H1 (cell line): ENCODE measurements around the gene RASGRP3. TPM values are rescaled to one million over a fixed set of nuclear protein-coding genes. Genes with fewer than 3 reads are reported as not detected.

Experiments
- CTCF ChIA-PET: fragments of 300-600 bp; sonication (Branson Sonifier 250); formaldehyde crosslinking; loops from one replicate; lab custom pipeline; 2021; ENCODE audit not compliant: partially characterized antibody; lab: Charles Lee
- POLR2A ChIA-PET: fragments of 300-600 bp; sonication (Branson Sonifier 250); formaldehyde crosslinking; loops from one replicate; lab custom pipeline; 2021; ENCODE audit warnings: inconsistent platforms; ENCODE audit not compliant: partially characterized antibody; lab: Charles Lee
- DNase-seq, 2 experiments: peaks; one replicate each; pipeline versions ENCODE4 v3.0.0 to v3.0.0-alpha.2; 2010 to 2022; ENCODE audit warnings: low spot score in 2 of 2, low read depth in 1 of 2, mixed read lengths in 1 of 2
- FAIRE-seq: peaks from 2 replicates; lab custom pipeline; 2011; peaks lifted over from hg19 to GRCh38; lab: Jason Lieb, UNC
- H2AFZ ChIP-seq: 2 replicates; pipeline ENCODE4 v1.8.1; 2012; ENCODE audit warnings: low read length, inconsistent platforms
- H2AK5ac ChIP-seq: 2 replicates; pipeline ENCODE4 v1.6.1; 2013; ENCODE audit warnings: low read depth, low read length
- H2BK120ac ChIP-seq: replicated peaks from 2 replicates; pipeline ENCODE3; 2013; ENCODE audit warnings: low read depth, low read length, inconsistent platforms
- H2BK12ac ChIP-seq: 2 replicates; pipeline ENCODE4 v1.6.1; 2013; ENCODE audit warnings: low read depth, low read length
- H2BK15ac ChIP-seq: 2 replicates; pipeline ENCODE4 v1.6.1; 2013; ENCODE audit warnings: low read length
- H2BK20ac ChIP-seq: 2 replicates; pipeline ENCODE4 v1.6.1; 2013; ENCODE audit warnings: low read length
- H2BK5ac ChIP-seq: 2 replicates; pipeline ENCODE4 v1.6.1; 2013; ENCODE audit warnings: low read depth, low read length
- H3K14ac ChIP-seq: 2 replicates; pipeline ENCODE4 v1.6.1; 2013; ENCODE audit warnings: inconsistent platforms; ENCODE audit not compliant: insufficient read length
- H3K18ac ChIP-seq: 2 replicates; pipeline ENCODE4 v1.6.1; 2013; ENCODE audit warnings: low read length; ENCODE audit errors: extremely low read depth
- H3K23ac ChIP-seq: 2 replicates; pipeline ENCODE4 v1.6.1; 2013; ENCODE audit warnings: inconsistent platforms; ENCODE audit not compliant: insufficient read length
- H3K23me2 ChIP-seq: 2 replicates; pipeline ENCODE4 v1.6.1; 2013; ENCODE audit warnings: low read depth, low read length
- H3K27ac ChIP-seq: 2 replicates; pipeline ENCODE4 v1.6.1; 2011; ENCODE audit warnings: low read depth, low read length, inconsistent platforms
- H3K27me3 ChIP-seq, 4 experiments: replicated peaks in 1 of 4; 1 replicate in 1 of 4; 2 replicates in 3 of 4; pipeline versions ENCODE4 v1.6.1 to v1.8.1; 2011 to 2013; ENCODE audit warnings: low read length in 3 of 4, mild to moderate bottlenecking in 3 of 4, inconsistent platforms in 2 of 4, mixed read lengths in 2 of 4, moderate library complexity in 1 of 4; ENCODE audit not compliant: control insufficient read depth in 3 of 4, insufficient read depth in 3 of 4; ENCODE audit errors: extremely low read depth in 1 of 4
- H3K36me3 ChIP-seq, 4 experiments: 2 replicates each; pipeline versions ENCODE4 v1.6.1 to v1.8.1; 2011 to 2013; ENCODE audit warnings: mild to moderate bottlenecking in 4 of 4, low read length in 3 of 4, moderate library complexity in 2 of 4, control low read depth in 1 of 4, inconsistent platforms in 1 of 4; ENCODE audit not compliant: insufficient read depth in 4 of 4, control insufficient read depth in 2 of 4
- H3K4ac ChIP-seq: replicated peaks from 2 replicates; pipeline ENCODE3; 2013; ENCODE audit warnings: low read length, low read depth, mixed read lengths, inconsistent platforms; ENCODE audit not compliant: insufficient read length
- H3K4me1 ChIP-seq, 4 experiments: replicated peaks in 1 of 4; 1 replicate in 1 of 4; 2 replicates in 3 of 4; pipeline versions ENCODE4 v1.6.1 to v1.8.1; 2011 to 2013; ENCODE audit warnings: low read length in 3 of 4, inconsistent platforms in 2 of 4, mixed read lengths in 1 of 4; ENCODE audit not compliant: insufficient read depth in 4 of 4, control insufficient read depth in 3 of 4
- H3K4me2 ChIP-seq, 2 experiments: 2 replicates each; pipeline versions ENCODE4 v1.6.1 to v1.8.1; 2011 to 2013; ENCODE audit warnings: low read depth in 2 of 2, low read length in 2 of 2, control low read depth in 1 of 2, inconsistent platforms in 1 of 2, mild to moderate bottlenecking in 1 of 2; ENCODE audit not compliant: insufficient read depth in 1 of 2
- H3K4me3 ChIP-seq, 4 experiments: fragments of 200-600, 300-600 bp in 1 of 4; sonication (generic), shearing (Covaris generic), sonication (Bioruptor Twin) in 1 of 4; 2 replicates each; pipeline versions ENCODE4 v1.5.1 to v1.8.1; 2011 to 2016; ENCODE audit warnings: low read length in 4 of 4, low read depth in 3 of 4, control low read depth in 2 of 4, inconsistent platforms in 2 of 4, mild to moderate bottlenecking in 2 of 4, mixed read lengths in 1 of 4, moderate library complexity in 1 of 4; ENCODE audit not compliant: insufficient read depth in 2 of 4; ENCODE audit errors: extremely low read depth in 1 of 4
- H3K56ac ChIP-seq: replicated peaks from 2 replicates; pipeline ENCODE3; 2013; ENCODE audit warnings: low read depth, mild to moderate bottlenecking, mixed read lengths, low read length, inconsistent platforms; ENCODE audit not compliant: insufficient read length
- H3K79me1 ChIP-seq: 2 replicates; pipeline ENCODE4 v1.6.1; 2013; ENCODE audit warnings: low read depth, low read length, control low read depth
- H3K79me2 ChIP-seq, 2 experiments: 2 replicates each; pipeline versions ENCODE4 v1.6.1 to v1.8.1; 2012 to 2013; ENCODE audit warnings: low read length in 2 of 2, mild to moderate bottlenecking in 2 of 2, inconsistent platforms in 1 of 2; ENCODE audit not compliant: insufficient read depth in 2 of 2, control insufficient read depth in 1 of 2
- H3K9ac ChIP-seq, 4 experiments: replicated peaks in 1 of 4; 1 replicate in 1 of 4; 2 replicates in 3 of 4; pipeline versions ENCODE4 v1.6.1 to v1.8.1; 2011 to 2013; ENCODE audit warnings: low read depth in 3 of 4, low read length in 3 of 4, control low read depth in 2 of 4, mild to moderate bottlenecking in 2 of 4, moderate library complexity in 2 of 4, inconsistent platforms in 1 of 4; ENCODE audit errors: extremely low read depth in 1 of 4
- H3K9me3 ChIP-seq, 2 experiments: 2 replicates each; pipeline versions ENCODE4 v1.6.1 to v1.8.1; 2012 to 2013; ENCODE audit warnings: mild to moderate bottlenecking in 2 of 2, moderate library complexity in 2 of 2, control low read depth in 1 of 2, inconsistent platforms in 1 of 2, low read depth in 1 of 2, low read length in 1 of 2, mixed read lengths in 1 of 2; ENCODE audit not compliant: insufficient read depth in 2 of 2
- H4K20me1 ChIP-seq, 2 experiments: replicated peaks in 1 of 2; 2 replicates each; pipeline versions ENCODE3 to v1.8.1; 2011 to 2013; ENCODE audit warnings: inconsistent platforms in 2 of 2, low read length in 2 of 2, mild to moderate bottlenecking in 1 of 2; ENCODE audit not compliant: insufficient read depth in 2 of 2, control insufficient read depth in 1 of 2
- H4K5ac ChIP-seq: 2 replicates; pipeline ENCODE4 v1.6.1; 2013; ENCODE audit warnings: low read length, low read depth, mixed read lengths, inconsistent platforms; ENCODE audit not compliant: insufficient read length
- H4K8ac ChIP-seq: 2 replicates; pipeline ENCODE4 v1.8.0; 2013; ENCODE audit warnings: mild to moderate bottlenecking, moderate library complexity, low read length, inconsistent platforms; ENCODE audit not compliant: insufficient read depth; ENCODE audit errors: extremely low read depth
- H4K91ac ChIP-seq: replicated peaks from 2 replicates; pipeline ENCODE3; 2013; ENCODE audit warnings: low read length, mixed read lengths, inconsistent platforms; ENCODE audit not compliant: insufficient read length
- BRCA1 ChIP-seq: IDR thresholded peaks from 2 replicates; pipeline ENCODE4 v1.6.1; 2012; ENCODE audit warnings: low read depth, low read length, improper control_type of control experiment
- CTBP2 ChIP-seq: IDR thresholded peaks from 2 replicates; pipeline ENCODE4 v1.7.0; 2011; ENCODE audit warnings: borderline replicate concordance, mild to moderate bottlenecking, moderate library complexity, mixed read lengths, low read length; ENCODE audit not compliant: insufficient read depth, insufficient read length
- CTCF ChIP-seq, 3 experiments: IDR thresholded peaks; 1 replicate in 2 of 3; 2 replicates in 1 of 3; pipeline versions ENCODE4 v1.5.1 to v1.6.1; 2011; ENCODE audit warnings: low read length in 3 of 3, mild to moderate bottlenecking in 3 of 3, inconsistent platforms in 2 of 3, low read depth in 1 of 3, moderate library complexity in 1 of 3; ENCODE audit not compliant: insufficient read depth in 1 of 3; ENCODE audit errors: control extremely low read depth in 1 of 3
- JUN ChIP-seq: IDR thresholded peaks from 2 replicates; pipeline ENCODE4 v1.6.1; 2011; ENCODE audit warnings: low read depth, mild to moderate bottlenecking, improper control_type of control experiment, low read length
- KDM5A ChIP-seq: fragments of 200-600 bp; IDR thresholded peaks from 2 replicates; pipeline ENCODE4 v1.7.1; 2012; ENCODE audit warnings: mild to moderate bottlenecking, low read length, inconsistent platforms, mixed read lengths
- NANOG ChIP-seq: IDR thresholded peaks from 2 replicates; pipeline ENCODE4 v1.6.1; 2011; ENCODE audit warnings: low read length, low read depth, mild to moderate bottlenecking, inconsistent platforms; ENCODE audit not compliant: insufficient read depth, poor library complexity, severe bottlenecking
- POLR2AphosphoS5 ChIP-seq: IDR thresholded peaks from 2 replicates; pipeline ENCODE4 v1.6.1; 2011; ENCODE audit warnings: low read depth, low read length
- RXRA ChIP-seq: IDR thresholded peaks from 2 replicates; pipeline ENCODE4 v1.6.1; 2011; ENCODE audit warnings: low read depth, mild to moderate bottlenecking, low read length, moderate library complexity; ENCODE audit not compliant: insufficient read depth
- SIRT6 ChIP-seq: IDR thresholded peaks from one replicate; pipeline ENCODE4 v1.7.1; 2012; ENCODE audit warnings: low read length, inconsistent platforms
- SRF ChIP-seq: IDR thresholded peaks from 2 replicates; pipeline ENCODE4 v1.6.1; 2011; ENCODE audit warnings: mild to moderate bottlenecking, low read depth, low read length, moderate library complexity
- YY1 ChIP-seq: IDR thresholded peaks from 2 replicates; pipeline ENCODE4 v1.6.1; 2011; ENCODE audit warnings: low read depth, mild to moderate bottlenecking, low read length
- WGBS, 2 experiments: shearing (Covaris generic) in 1 of 2; methylation state at CpG; one replicate each; pipeline versions ENCODE4 v1.1.6 to v1.1.7; 2013 to 2015; ENCODE audit warnings: low lambda C conversion rate in 2 of 2, mixed read lengths in 2 of 2, inconsistent platforms in 1 of 2, low coverage in 1 of 2, missing lambda C conversion rate in 1 of 2; ENCODE audit not compliant: insufficient replicate concordance in 2 of 2, insufficient coverage in 1 of 2, insufficient read length in 1 of 2; ENCODE audit errors: extremely low coverage in 1 of 2, missing lambda C conversion rate in 1 of 2; 5-methylcytosine and 5-hydroxymethylcytosine counted together
- polyA plus RNA-seq, 7 experiments: library from polyadenylated mRNA; depleted of rRNA in 3 of 7; stranded (reverse) in 5 of 7; unstranded in 2 of 7; fragments of >200 nt in 5 of 7; fragments of 200-250 nt in 2 of 7; gene quantifications; 1 replicate in 5 of 7; 2 replicates in 1 of 7; 4 replicates in 1 of 7; pipeline versions ENCODE4 v1.2.1 to v1.2.3, GENCODE V29; 2011 to 2013; ENCODE audit warnings: missing spikeins in 2 of 7, mixed read lengths in 2 of 7
- total RNA-seq: library from RNA; stranded (reverse); fragmentation: NEBNext Ultra II Directional; extraction: Animal tissue kit (Norgen Biotek cat#: 25700); gene quantifications from 2 replicates; pipeline ENCODE4 v1.2.1, GENCODE V29; 2021
- TF ChIP-seq, protein P1 (sequence below): IDR thresholded peaks from 2 replicates; pipeline ENCODE4 v1.6.1; 2012; ENCODE audit warnings: inconsistent platforms

Gene RASGRP3
- total and polyA plus RNA-seq, 2 of the 8 experiments (the other 6 are each of a cell fraction or from before 2014, with no cell fraction given) = 0.06 TPM; not detected in 1

- Histone ChIP-seq H3K27ac (no peak overlapping the region), H2BK15ac (no peak overlapping the region), H3K18ac (no peak overlapping the region), H3K4me3 (no peak overlapping the region), H3K4me1 (0 out of 7 replicates have a peak, but pooled peaks cover 0 to 3% (median under 1%) of the 10 kb centered on the region in 4 experiments), H3K4ac (no peak overlapping the region), H2BK20ac (no peak overlapping the region), H2BK120ac (no peak overlapping the region), H3K79me1 (no peaks in the 10 kb centered on the region), H3K36me3 (no peaks in the 10 kb centered on the region), H3K23ac (no peak overlapping the region), H4K8ac (no peak overlapping the region), H4K91ac (no peak overlapping the region), H3K27me3 (no peaks in the 10 kb centered on the region), H3K79me2 (no peaks in the 10 kb centered on the region), H4K5ac (no peak overlapping the region), H3K4me2 (no peak overlapping the region), H3K56ac (no peak overlapping the region), H3K9ac (no peak overlapping the region), H2AK5ac (no peak overlapping the region), H2AFZ (no peak overlapping the region), H2BK12ac (no peak overlapping the region), H3K9me3 (no peaks in the 10 kb centered on the region), H4K20me1 (no peaks in the 10 kb centered on the region), H2BK5ac (no peak overlapping the region), H3K14ac (no peak overlapping the region), H3K23me2 (no peaks in the 10 kb centered on the region; the same call in 1 of the 2 replicates)
- 74% methylated on average over 3 of the region's 3 CpGs; no CpG with 5 or more reads in 1 of the 2 experiments for WGBS, 2 experiments
- no peak for DNase-seq
- no peak for FAIRE-seq
- POLR2A ChIA-PET = no interaction called here
- CTCF ChIA-PET = no interaction called here
- TF ChIP-seq NANOG (no peak), YY1 (no peak), BRCA1 (no peak), JUN (no peak), POLR2AphosphoS5 (no peak), SIRT6 (no peak), KDM5A (no peak), CTCF (IDR thresholded peaks at IDR 0.05; ENCODE audit: control extremely low read depth in 1 of 3, insufficient read depth in 1 of 3, low read depth in 1 of 3, low read length in 3 of 3) (no peak), CTBP2 (no peak), RXRA (no peak), SRF (no peak)
- TF ChIP-seq, protein P1, sequence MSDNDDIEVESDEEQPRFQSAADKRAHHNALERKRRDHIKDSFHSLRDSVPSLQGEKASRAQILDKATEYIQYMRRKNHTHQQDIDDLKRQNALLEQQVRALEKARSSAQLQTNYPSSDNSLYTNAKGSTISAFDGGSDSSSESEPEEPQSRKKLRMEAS = no peak
Measured at GRCh38 chr2:33535421-33535820, 59.0 kb downstream of the RASGRP3 start.
